Left ventricle myocardium inferior (tissue), 1 donor: ENCODE results near the gene TPSAB1. TPM values are rescaled to one million over a fixed set of nuclear protein-coding genes. Genes with fewer than 3 reads are reported as not detected.

Source experiments
- DNase-seq: peaks from one replicate; pipeline ENCODE4 v3.0.0-alpha.2; 2020
- H3K27ac ChIP-seq: fragments of 200-600 bp; replicated peaks from 2 replicates; pipeline ENCODE4 v1.8.0; 2021
- H3K27me3 ChIP-seq: fragments of 200-600 bp; 2 replicates; pipeline ENCODE4 v1.8.0; 2021; ENCODE audit warnings: low read depth
- H3K36me3 ChIP-seq: fragments of 200-600 bp; 2 replicates; pipeline ENCODE4 v1.8.0; 2021
- H3K4me1 ChIP-seq: fragments of 200-600 bp; 2 replicates; pipeline ENCODE4 v1.8.0; 2021
- H3K4me3 ChIP-seq: fragments of 200-600 bp; 2 replicates; pipeline ENCODE4 v1.8.0; 2021; ENCODE audit warnings: mild to moderate bottlenecking, moderate library complexity
- H3K9me3 ChIP-seq: fragments of 200-600 bp; replicated peaks from 2 replicates; pipeline ENCODE4 v1.8.0; 2021
- intact Hi-C: fragments of 100-400 bp; cut with micrococcal nuclease; formaldehyde crosslinking; loops from one replicate; pipeline ENCODE4 v1.11.0; 2022
- total RNA-seq: library from RNA; stranded (reverse); fragmentation: NEBNext Ultra II Directional; extraction: Animal tissue kit (Norgen Biotek cat#: 25700); gene quantifications from one replicate; pipeline ENCODE4 v1.2.1, GENCODE V29; 2021
- TF ChIP-seq, protein P1 (sequence below): fragments of 200-600 bp; IDR thresholded peaks from 2 replicates; pipeline ENCODE4 v1.8.0; 2021; ENCODE audit warnings: antibody characterized with exemption, mild to moderate bottlenecking, borderline replicate concordance
- donor health status: DM: no; HTN: yes; CAD: no; lungs with severe emphysema.

TPSAB1 gene
- total RNA-seq, 1 donor from 2014 or later = 3.6 TPM

DNA sequence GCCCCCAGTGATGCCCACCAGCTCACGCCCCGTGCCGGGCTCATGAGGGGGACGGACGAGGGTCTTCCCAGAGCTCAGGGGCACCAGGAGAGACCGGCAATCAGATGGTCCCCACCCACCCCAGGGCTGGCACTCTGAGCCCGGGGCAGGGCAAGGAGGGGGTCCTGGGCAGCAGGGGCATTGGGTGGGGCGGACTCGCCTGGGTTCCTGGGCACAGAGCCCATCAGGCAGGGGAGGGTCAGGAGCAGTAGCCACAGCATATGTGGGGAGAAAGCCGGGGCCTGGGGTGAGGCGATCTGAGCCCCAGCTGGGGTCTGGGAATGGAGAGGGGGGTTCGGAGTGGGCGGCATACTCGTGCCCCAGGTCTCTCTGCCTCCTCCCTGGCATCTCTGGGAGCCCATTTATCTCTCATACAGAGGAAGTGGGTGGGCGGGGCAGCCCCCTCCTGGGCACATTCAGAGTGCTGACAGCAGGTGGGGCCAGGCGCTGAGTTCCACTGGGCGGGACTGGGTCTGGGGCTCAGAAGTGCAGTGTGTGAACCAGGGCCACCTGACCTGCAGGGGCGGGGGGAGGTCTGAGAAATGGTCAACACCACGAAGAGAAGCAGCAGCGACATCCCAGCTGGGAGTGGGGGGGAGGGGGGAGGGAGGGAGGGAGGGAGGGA, 48.4 kb downstream of the TPSAB1 start:
- no peaks in the 10 kb centered on the region for H3K9me3 ChIP-seq
- no peak overlapping the region for H3K4me3 ChIP-seq
- intact Hi-C loops = no loop called here
- H3K4me1 ChIP-seq = peaks cover 11% of the 10 kb centered on the region
- TF ChIP-seq, protein P1, sequence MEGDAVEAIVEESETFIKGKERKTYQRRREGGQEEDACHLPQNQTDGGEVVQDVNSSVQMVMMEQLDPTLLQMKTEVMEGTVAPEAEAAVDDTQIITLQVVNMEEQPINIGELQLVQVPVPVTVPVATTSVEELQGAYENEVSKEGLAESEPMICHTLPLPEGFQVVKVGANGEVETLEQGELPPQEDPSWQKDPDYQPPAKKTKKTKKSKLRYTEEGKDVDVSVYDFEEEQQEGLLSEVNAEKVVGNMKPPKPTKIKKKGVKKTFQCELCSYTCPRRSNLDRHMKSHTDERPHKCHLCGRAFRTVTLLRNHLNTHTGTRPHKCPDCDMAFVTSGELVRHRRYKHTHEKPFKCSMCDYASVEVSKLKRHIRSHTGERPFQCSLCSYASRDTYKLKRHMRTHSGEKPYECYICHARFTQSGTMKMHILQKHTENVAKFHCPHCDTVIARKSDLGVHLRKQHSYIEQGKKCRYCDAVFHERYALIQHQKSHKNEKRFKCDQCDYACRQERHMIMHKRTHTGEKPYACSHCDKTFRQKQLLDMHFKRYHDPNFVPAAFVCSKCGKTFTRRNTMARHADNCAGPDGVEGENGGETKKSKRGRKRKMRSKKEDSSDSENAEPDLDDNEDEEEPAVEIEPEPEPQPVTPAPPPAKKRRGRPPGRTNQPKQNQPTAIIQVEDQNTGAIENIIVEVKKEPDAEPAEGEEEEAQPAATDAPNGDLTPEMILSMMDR = no peak
- H3K36me3 ChIP-seq = no peaks in the 10 kb centered on the region
- peaks cover 91% of the 10 kb centered on the region for H3K27me3 ChIP-seq
- no peak for DNase-seq
- H3K27ac ChIP-seq = no peak overlapping the region

DNA sequence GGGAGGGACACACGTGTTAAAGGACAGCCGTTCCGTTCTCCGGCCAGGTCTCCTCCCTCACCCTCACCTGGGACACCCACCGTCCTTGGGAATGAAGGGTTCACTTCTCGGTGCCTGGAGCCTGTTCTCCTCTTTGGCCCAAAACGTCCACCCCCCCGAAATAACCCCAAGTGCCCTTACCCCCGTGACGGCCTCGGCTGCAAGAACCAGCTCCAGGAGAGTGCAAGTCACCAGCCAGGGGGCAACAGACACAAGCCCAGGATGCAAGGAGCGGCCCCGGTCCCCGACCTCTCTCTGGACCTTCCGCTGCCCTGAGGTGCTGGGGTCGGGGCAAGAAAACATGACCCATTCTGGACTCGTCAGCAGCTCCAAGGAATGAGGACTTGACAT, 49.0 kb downstream of the TPSAB1 start:
- DNase-seq = no peak
- H3K27ac ChIP-seq = no peak overlapping the region

DNA sequence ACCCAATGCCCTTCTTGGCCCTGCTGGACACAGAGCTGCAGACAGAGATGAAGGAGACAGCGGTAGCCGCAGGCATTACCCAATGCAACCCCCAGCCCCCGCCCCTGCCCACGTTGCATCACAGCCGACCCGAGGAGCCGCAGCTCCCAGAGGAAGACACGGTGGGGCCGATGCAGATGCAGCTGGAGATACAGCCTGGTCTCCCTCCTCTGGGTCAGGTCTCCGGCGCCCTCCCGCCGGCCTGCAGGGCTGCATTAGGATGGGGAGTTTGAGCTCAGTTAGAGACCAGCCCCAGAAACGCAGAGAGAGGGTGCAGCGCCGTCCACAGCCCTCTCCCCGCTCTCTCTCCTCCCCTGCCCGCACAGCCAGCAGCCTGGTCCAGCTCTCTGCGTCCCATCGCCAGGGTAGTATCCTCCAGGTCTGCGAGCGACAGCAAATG, 49.6 kb downstream of the TPSAB1 start:
- no peak overlapping the region for H3K27ac ChIP-seq
- no peaks in the 10 kb centered on the region for H3K9me3 ChIP-seq
- peaks cover 95% of the 10 kb centered on the region for H3K27me3 ChIP-seq
- H3K4me1 ChIP-seq = peaks cover 11% of the 10 kb centered on the region
- TF ChIP-seq, protein P1 = no peak
- intact Hi-C loops = no loop called here
- H3K4me3 ChIP-seq = no peak overlapping the region
- DNase-seq = no peak
- H3K36me3 ChIP-seq = no peaks in the 10 kb centered on the region

More for the DNA sequence above, 49.0 kb downstream of the TPSAB1 start:
- TF ChIP-seq, protein P1 = no peak
- peaks cover 91% of the 10 kb centered on the region for H3K27me3 ChIP-seq
- no peak overlapping the region for H3K4me3 ChIP-seq
- intact Hi-C loops = no loop called here
- H3K36me3 ChIP-seq = no peaks in the 10 kb centered on the region
- H3K4me1 ChIP-seq = peaks cover 11% of the 10 kb centered on the region
- H3K9me3 ChIP-seq = no peaks in the 10 kb centered on the region

DNA sequence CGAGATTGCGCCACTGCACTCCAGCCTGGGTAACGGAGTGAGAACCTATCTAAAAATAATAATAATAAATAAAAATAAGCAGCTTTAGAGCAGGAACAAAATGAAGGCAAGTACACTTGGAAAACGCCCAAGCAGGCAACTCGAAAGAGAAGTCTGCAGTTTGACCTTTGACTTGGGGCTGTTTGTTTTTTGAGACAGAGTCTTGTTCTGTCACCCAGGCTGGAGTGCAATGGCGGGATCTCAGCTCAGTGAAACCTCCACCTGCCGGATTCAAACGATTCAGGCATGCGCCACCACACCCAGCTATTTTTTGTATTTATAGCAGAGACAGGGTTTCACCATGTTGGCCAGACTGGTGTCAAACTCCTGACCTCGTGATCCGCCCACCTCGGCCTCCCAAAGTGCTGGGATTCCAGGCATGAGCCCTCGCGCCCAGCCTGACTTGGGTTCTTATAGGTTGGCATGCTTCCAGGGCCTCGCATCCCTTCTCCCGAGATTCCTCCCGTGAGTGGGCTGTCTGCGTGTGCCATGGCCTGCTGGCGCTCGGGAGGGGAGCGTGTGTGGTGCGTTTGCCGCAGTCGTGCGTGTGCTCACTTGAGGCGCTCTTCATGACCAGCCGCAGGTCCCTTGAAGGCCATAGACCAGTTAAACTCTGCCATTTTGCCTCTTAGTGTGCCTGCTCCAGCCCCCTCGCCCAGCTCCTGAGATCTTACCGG, 50.5 kb downstream of the TPSAB1 start:
- H3K36me3 ChIP-seq = no peaks in the 10 kb centered on the region
- intact Hi-C loops = no loop called here
- no peak overlapping the region for H3K27ac ChIP-seq
- H3K4me1 ChIP-seq = peaks cover 11% of the 10 kb centered on the region
- no peak overlapping the region for H3K4me3 ChIP-seq
- H3K9me3 ChIP-seq = no peaks in the 10 kb centered on the region
- H3K27me3 ChIP-seq = peaks cover 94% of the 10 kb centered on the region
- no peak for DNase-seq
- TF ChIP-seq, protein P1 = no peak

DNA sequence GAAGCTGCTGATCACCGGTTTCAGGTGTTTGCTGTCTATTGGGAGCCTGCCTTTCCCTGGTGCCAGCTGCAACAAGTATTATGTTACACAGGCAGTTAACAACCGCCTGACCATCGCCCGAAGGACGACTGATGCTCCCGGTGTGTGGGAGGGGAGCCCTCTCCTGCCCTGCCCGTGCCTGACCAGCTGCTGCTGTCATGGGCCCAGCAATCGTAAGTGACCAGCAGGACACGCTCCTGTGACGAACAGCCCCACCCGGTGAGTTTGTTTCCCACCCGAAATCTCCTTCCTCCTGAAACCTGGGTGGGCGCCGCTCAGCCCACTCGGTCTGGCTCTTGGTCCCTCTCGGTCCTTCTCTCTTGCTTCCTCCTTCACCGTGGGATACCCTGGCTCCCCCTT, 51.1 kb downstream of the TPSAB1 start:
- H3K4me3 ChIP-seq = no peak overlapping the region
- H3K4me1 ChIP-seq = peaks cover 11% of the 10 kb centered on the region
- no peaks in the 10 kb centered on the region for H3K9me3 ChIP-seq
- no peaks in the 10 kb centered on the region for H3K36me3 ChIP-seq
- no peak overlapping the region for H3K27ac ChIP-seq
- peaks cover 94% of the 10 kb centered on the region for H3K27me3 ChIP-seq
- TF ChIP-seq, protein P1 = no peak
- no peak for DNase-seq
- intact Hi-C loops = no loop called here

Other genes starting within 250 kb of the TPSAB1 start
- 22.6 TPM for gene SSTR5, start 168.0 kb upstream of the TPSAB1 start, total RNA-seq
- not detected for gene C1QTNF8, start 144.5 kb upstream of the TPSAB1 start, total RNA-seq
- 2.5 TPM for gene CACNA1H, start 87.6 kb upstream of the TPSAB1 start, total RNA-seq
- gene TPSG1, start 15.4 kb upstream of the TPSAB1 start, total RNA-seq = not detected
- gene TPSB2, start 10.5 kb upstream of the TPSAB1 start, total RNA-seq = 3.6 TPM
- not detected for gene TPSD1, start 15.4 kb downstream of the TPSAB1 start, total RNA-seq
- 86.2 TPM for gene UBE2I, start 68.9 kb downstream of the TPSAB1 start, total RNA-seq
- gene BAIAP3, start 92.9 kb downstream of the TPSAB1 start, total RNA-seq = 3.9 TPM
- gene TSR3, start 111.2 kb downstream of the TPSAB1 start, total RNA-seq = 54.9 TPM
- 31.8 TPM for gene GNPTG, start 111.2 kb downstream of the TPSAB1 start, total RNA-seq
- 13.4 TPM for gene UNKL, start 174.0 kb downstream of the TPSAB1 start, total RNA-seq
- gene UQCC4, start 180.0 kb downstream of the TPSAB1 start, total RNA-seq = 13.6 TPM
- gene PERCC1, start 190.4 kb downstream of the TPSAB1 start, total RNA-seq = not detected
- 1.3 TPM for gene CCDC154, start 203.9 kb downstream of the TPSAB1 start, total RNA-seq
- 45.3 TPM for gene CLCN7, start 234.3 kb downstream of the TPSAB1 start, total RNA-seq
- gene PTX4, start 248.2 kb downstream of the TPSAB1 start, total RNA-seq = not detected